Chondrocyte (in vitro differentiated cells): ENCODE results near the gene C10orf143. TPM values are rescaled to one million over a fixed set of nuclear protein-coding genes. Genes with fewer than 3 reads are reported as not detected.

Source experiments
- DNase-seq: peaks from one replicate; pipeline ENCODE4 v3.0.0; 2021; ENCODE audit warnings: mixed read lengths, low spot score
- H3K27ac Mint-ChIP-seq: one replicate; pipeline ENCODE4 v1.8.0; 2021; ENCODE audit warnings: mild to moderate bottlenecking, moderate library complexity, mixed read lengths; ENCODE audit not compliant: unreplicated experiment
- H3K27me3 Mint-ChIP-seq: 2 replicates; pipeline ENCODE4 v1.8.0; 2021; ENCODE audit warnings: low read depth, mixed read lengths
- H3K36me3 Mint-ChIP-seq: 2 replicates; pipeline ENCODE4 v1.8.0; 2021; ENCODE audit warnings: low read depth, mixed read lengths
- H3K4me1 Mint-ChIP-seq: 2 replicates; pipeline ENCODE4 v1.8.0; 2021; ENCODE audit warnings: low read depth, mild to moderate bottlenecking, mixed read lengths
- H3K4me3 Mint-ChIP-seq: one replicate; pipeline ENCODE4 v1.8.0; 2021; ENCODE audit warnings: mild to moderate bottlenecking, moderate library complexity, mixed read lengths; ENCODE audit not compliant: unreplicated experiment
- H3K9me3 Mint-ChIP-seq: 2 replicates; pipeline ENCODE4 v1.8.0; 2021; ENCODE audit warnings: low read depth, mixed read lengths
- CTCF ChIP-seq: fragments of 200-600 bp; sonication (generic); IDR thresholded peaks from 2 replicates; pipeline ENCODE4 v1.5.0; 2021; ENCODE audit warnings: antibody characterized with exemption, mild to moderate bottlenecking, moderate library complexity
- total RNA-seq: library from RNA; stranded (reverse); gene quantifications from 3 replicates; pipeline ENCODE4 v1.2.1, GENCODE V29; 2021

C10orf143 gene
- total RNA-seq, 1 donor from 2014 or later, result 2.6 TPM

- peaks cover 12% of the 10 kb centered on the region for H3K36me3 Mint-ChIP-seq
- no peak overlapping the region for H3K4me3 Mint-ChIP-seq
- peaks cover 4% of the 10 kb centered on the region for H3K9me3 Mint-ChIP-seq
- H3K27me3 Mint-ChIP-seq, result no peaks in the 10 kb centered on the region
- TF ChIP-seq CTCF, result no peak
- H3K27ac Mint-ChIP-seq, result no peak overlapping the region
- no peaks in the 10 kb centered on the region for H3K4me1 Mint-ChIP-seq
- no peak for DNase-seq
These were observed 45.4 kb downstream of the C10orf143 start for GRCh38 chr10:130065251-130065650.

GRCh38 chr10:130064783-130065182 lies 45.8 kb downstream of the C10orf143 start:
- H3K9me3 Mint-ChIP-seq, result peaks cover 4% of the 10 kb centered on the region
- no peak for TF ChIP-seq CTCF
- H3K4me1 Mint-ChIP-seq, result no peaks in the 10 kb centered on the region
- no peak overlapping the region for H3K27ac Mint-ChIP-seq
- H3K27me3 Mint-ChIP-seq, result no peaks in the 10 kb centered on the region
- no peak overlapping the region for H3K4me3 Mint-ChIP-seq
- peaks cover 12% of the 10 kb centered on the region for H3K36me3 Mint-ChIP-seq
- DNase-seq, result no peak

- Mint-ChIP-seq H3K9me3 (peaks cover 4% of the 10 kb centered on the region), H3K27ac (no peak overlapping the region), H3K4me1 (no peaks in the 10 kb centered on the region), H3K4me3 (no peak overlapping the region), H3K36me3 (peaks cover 12% of the 10 kb centered on the region), H3K27me3 (no peaks in the 10 kb centered on the region)
- DNase-seq, result no peak
- TF ChIP-seq CTCF, result no peak
These were observed 47.7 kb downstream of the C10orf143 start for GRCh38 chr10:130062976-130063375.

GRCh38 chr10:130062201-130062600 lies 48.4 kb downstream of the C10orf143 start:
- Mint-ChIP-seq H3K9me3 (peaks cover 4% of the 10 kb centered on the region), H3K4me1 (no peaks in the 10 kb centered on the region), H3K27ac (no peak overlapping the region), H3K36me3 (peaks cover 13% of the 10 kb centered on the region), H3K4me3 (no peak overlapping the region), H3K27me3 (no peaks in the 10 kb centered on the region)
- no peak for TF ChIP-seq CTCF
- DNase-seq, result no peak

GRCh38 chr10:130061760-130062159 lies 48.9 kb downstream of the C10orf143 start:
- peaks cover 4% of the 10 kb centered on the region for H3K9me3 Mint-ChIP-seq
- H3K4me1 Mint-ChIP-seq, result no peaks in the 10 kb centered on the region
- no peak overlapping the region for H3K4me3 Mint-ChIP-seq
- no peak for TF ChIP-seq CTCF
- H3K27ac Mint-ChIP-seq, result no peak overlapping the region
- H3K36me3 Mint-ChIP-seq, result peaks cover 12% of the 10 kb centered on the region
- H3K27me3 Mint-ChIP-seq, result no peaks in the 10 kb centered on the region
- DNase-seq, result no peak
